Measurements from ENCODE around the gene B3GNT4.
"Not testable (repeated sequence)": the region's sequence is repeated elsewhere in the genome, so short reads cannot be mapped to it uniquely, and the experiment has no call there.

DNA sequence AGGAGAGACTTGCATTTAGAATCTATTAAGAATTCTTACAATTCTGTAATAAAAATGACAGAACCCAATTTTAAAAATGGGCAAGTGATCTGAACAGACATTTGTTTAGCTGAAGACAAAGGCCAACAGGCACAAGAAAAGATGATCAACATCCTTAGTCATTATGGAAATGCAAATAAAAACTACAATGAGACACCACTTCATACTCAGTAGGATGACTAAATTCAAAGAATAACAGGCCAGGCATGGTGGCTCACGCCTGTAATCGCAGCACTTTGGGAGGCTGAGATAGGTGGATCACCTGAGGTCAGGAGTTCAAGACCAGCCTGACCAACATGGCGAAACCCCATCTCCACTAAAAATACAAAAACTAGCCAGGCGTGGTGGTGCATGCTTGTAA lies 55.0 kb downstream of the B3GNT4 start:
- TF ChIP-seq, protein P1, sequence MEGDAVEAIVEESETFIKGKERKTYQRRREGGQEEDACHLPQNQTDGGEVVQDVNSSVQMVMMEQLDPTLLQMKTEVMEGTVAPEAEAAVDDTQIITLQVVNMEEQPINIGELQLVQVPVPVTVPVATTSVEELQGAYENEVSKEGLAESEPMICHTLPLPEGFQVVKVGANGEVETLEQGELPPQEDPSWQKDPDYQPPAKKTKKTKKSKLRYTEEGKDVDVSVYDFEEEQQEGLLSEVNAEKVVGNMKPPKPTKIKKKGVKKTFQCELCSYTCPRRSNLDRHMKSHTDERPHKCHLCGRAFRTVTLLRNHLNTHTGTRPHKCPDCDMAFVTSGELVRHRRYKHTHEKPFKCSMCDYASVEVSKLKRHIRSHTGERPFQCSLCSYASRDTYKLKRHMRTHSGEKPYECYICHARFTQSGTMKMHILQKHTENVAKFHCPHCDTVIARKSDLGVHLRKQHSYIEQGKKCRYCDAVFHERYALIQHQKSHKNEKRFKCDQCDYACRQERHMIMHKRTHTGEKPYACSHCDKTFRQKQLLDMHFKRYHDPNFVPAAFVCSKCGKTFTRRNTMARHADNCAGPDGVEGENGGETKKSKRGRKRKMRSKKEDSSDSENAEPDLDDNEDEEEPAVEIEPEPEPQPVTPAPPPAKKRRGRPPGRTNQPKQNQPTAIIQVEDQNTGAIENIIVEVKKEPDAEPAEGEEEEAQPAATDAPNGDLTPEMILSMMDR (IDR thresholded peaks at IDR 0.05; ENCODE audit: insufficient read depth, low read length, poor library complexity, severe bottlenecking) = not testable (repeated sequence)
- TF ChIP-seq EZH2phosphoT487 (conservative IDR thresholded peaks at IDR 0.05; ENCODE audit: low read length) = not testable (repeated sequence)
